DMS 273 (cell line): ENCODE measurements around the gene PGLYRP1.

Experiments used
- DNase-seq: peaks from one replicate; lab custom pipeline; 2025; ENCODE audit not compliant: unreplicated experiment; lab: John Stamatoyannopoulos, UW

PGLYRP1 gene

DNA sequence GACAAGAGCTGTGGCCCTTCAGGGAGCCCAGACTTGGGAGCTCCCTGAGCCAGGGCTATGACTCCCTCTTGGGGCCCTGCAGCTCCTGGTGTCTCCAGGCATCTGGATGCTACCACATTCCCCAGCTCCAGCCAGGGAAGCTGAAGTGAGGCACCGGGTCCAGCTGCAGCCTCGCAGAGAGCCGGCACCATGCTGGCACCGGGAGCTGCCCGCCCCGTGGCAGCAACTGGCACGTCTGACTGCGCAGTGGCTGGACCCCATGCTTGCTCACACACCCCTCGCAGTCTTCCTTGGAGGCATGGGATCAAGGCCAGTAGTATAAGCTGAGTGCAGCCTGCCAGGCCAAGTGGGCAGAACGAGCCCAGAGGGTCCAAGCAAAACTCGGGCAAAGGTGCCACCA lies 10.5 kb upstream of the PGLYRP1 start:
- DNase-seq, result no peak

DNA sequence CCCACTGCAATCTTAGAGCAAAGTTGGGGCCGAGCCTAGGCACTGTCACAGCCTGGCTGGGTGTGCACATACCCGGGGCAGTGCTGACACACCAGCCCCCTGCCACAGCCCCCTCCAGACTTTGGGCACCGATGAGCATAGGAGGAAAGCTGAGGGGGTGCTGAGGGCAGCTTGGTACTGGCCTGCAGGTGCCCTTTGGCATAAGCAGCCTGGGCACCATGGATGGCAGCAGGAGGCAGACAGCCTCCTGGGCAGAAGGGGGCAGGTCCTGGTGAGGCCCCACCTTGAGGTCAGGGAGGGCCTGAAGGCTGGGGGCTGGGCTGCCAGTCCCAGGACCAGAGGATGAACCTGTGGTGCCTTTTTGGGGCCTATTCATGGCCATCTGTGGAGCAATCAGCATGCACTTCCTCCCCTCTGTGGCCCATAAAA lies 9.8 kb upstream of the PGLYRP1 start:
- DNase-seq, result no peak

DNA sequence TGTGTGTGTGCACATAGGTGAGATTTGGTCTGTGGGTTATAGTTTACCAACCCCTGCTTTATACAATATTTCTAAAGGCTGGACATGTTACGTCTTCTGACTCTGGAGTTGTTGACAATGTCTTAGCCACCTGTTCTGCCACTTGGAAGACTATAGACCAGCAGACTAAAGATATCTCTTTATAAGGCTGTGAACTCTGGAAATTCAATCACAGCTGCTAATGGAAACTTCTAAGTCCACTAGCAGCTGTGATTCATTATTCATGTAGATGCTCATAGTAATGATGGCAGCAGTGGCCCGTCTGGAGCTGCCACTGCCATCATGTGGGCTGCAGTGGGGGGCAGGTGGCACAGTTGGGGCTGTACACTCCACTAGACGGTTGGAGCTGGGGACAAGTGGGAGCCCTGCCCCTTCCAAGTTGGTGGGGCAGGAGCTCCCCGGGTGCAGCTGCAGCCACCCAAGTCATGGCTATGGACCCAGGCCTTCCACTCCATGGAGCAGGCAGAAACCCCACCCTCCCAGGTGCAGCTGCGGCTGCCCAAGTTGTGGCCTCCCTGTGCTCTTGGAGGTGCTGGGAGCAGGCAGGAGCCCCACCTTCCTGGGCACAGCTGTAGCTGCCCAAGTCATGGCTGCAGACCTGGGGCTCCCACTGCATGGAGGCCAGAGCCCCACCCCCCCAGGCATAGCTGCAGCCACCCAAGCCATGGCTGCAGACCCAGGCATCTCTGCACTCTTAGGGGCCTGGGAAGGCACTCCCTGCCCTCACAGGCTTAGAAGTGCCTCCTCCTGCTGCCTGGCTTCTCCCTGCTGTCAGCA lies 9.1 kb upstream of the PGLYRP1 start:
- DNase-seq, result peak; percentile 40

DNA sequence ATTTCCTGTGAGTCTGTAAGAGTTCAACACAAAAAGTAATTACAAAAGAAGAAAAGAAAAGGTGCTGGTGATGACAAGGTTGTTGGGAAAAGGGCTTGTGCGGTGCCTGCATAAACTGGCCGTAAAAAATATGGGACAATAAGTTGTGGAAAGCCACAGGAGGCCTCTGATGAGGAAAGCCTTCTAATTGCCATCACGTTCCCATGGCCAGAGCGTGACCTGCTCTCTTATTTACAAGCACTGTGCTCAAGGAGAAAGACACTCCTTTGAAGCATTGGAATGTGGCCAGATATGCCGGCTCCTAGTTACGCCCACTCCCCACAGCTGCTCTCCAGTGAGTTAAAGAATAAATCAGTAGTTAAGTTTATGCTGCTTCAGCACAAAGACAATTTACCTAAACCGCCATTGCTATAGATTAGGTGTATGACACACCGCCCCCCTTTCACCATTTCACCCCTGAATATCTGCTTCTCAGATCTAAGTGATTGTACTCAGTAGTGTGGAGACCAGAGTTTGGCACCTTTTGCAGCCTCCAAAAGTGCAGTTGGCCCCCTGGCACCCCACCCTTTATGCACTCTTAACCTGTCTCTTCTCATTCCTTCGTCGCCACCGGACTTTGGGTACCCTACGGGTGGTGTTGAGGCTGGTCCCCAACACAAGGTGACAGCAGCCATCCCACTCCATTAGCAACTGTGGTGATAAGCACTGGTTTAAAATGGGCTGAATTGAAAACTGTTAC lies 8.1 kb upstream of the PGLYRP1 start:
- peak; percentile 53 for DNase-seq

DNA sequence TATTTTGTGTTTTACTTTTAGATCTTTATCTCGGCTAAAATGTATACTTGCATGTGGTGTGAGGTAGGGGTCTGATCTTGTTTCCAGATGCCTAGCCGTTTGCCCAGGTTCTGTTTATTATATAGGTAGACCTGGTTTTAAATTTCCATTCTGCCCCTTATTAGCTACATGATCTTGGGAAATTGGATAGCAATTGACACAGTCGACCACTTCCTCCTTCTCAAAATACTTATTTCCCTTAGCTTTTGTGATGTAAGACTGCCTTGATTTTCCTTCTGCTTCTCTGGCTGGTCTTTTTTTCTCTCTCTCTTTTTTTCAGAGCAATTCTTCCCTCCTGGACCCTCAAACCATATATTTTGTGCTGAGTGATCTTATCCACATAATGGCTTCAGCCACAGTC lies 3.0 kb upstream of the PGLYRP1 start:
- no peak for DNase-seq

DNA sequence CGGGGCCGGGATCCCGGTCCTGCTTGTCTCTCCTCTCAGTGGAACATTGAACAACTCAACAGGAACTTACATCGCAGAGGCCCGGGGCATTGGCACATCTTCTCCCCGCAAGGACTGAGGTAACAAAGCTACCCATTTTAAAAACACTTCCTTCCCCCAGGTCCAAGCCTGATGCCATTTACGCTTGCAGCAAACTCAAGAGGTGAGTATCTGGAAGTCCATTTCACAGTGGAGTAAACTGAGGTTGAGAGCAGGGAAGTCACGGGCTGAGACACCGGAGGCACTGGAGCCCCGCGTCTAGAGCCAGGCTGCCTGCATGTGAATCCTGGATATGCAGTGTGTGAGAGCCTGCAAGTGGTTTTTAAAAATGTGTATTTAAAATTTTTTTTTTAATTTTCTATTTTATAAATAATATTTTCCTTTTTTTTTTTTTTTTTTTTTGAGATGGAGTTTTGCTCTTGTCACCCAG lies 492 bp upstream of the PGLYRP1 start:
- DNase-seq, result no peak

DNA sequence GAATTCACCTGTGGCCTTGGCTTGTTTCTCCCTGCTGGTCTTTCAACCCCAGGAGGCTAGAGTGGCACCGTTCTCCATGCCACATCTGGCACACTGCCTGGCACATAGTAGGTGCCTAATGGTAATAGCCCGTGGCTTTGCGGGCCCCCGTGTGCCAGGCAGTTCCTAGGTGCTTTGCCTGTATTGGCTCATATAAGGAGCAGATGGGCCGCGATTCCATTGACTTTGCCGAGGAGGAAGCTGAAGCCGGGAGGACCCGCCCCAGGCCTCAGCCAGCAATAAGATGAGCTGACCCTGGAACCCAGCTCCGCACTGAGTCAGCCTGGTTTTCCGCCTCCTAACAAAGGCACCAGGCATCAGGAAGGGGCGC lies 807 bp downstream of the PGLYRP1 start:
- peak; percentile 38 for DNase-seq

DNA sequence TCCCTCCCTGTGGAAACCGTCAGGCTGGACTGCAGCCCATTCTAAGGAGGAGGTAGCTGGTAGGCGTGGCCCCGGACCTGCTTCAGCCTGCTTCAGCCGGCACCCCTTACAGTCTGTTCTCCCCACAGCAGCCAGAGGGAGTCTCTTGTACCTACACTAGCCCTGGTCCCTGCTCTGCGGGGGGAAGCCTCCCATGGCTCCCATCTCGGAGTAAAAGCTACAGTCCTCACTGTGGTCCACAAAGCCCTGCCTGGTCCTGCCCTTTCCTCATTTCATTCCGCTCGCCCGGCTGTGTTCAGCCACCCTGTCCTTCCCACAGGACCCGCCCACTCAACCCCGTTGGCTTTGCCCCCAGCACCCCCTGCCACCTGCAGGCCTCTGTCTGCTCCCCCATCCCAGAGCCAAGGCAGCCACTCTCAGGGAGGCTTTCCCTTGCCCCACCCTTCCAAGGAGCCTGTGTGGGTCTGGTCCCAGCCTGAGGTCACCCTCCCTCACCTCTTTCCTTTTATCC lies 1.3 kb downstream of the PGLYRP1 start:
- DNase-seq, result peak; percentile 57

DNA sequence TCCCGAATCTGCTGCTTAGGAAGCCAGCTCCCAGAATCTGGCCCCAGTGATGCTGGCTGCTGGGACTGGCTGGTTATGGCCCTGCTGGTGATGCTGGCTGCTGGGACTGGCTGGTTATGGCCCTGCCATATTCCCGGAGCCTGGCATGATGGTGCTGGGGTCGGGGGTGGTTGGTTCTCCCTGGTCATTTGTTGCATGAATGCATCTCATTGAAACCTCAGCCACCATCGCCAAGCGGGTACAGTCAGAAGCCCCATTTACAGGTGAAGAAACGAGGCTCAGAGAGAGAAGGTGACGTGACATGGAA lies 2.1 kb downstream of the PGLYRP1 start:
- no peak for DNase-seq

DNA sequence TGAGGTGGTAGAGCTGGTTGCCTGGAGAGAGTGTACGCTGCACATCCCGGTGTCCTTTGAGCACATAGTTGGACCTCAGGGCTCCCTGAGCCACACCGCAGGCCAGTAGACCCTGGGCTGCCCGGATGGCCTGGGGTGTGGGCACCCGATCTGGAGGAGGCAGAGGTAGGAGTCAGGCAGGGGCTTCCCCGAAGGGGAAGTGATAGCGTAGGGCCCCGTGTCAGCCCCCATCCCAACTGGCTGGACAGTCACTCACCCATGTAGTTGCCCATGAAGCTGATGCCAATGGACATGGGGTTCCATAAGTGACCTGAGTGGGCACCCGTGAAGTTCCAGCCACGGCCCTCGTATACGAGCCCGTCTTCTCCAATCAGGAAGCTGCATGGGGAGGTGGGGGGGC lies 3.6 kb downstream of the PGLYRP1 start:
- no peak for DNase-seq

DNA sequence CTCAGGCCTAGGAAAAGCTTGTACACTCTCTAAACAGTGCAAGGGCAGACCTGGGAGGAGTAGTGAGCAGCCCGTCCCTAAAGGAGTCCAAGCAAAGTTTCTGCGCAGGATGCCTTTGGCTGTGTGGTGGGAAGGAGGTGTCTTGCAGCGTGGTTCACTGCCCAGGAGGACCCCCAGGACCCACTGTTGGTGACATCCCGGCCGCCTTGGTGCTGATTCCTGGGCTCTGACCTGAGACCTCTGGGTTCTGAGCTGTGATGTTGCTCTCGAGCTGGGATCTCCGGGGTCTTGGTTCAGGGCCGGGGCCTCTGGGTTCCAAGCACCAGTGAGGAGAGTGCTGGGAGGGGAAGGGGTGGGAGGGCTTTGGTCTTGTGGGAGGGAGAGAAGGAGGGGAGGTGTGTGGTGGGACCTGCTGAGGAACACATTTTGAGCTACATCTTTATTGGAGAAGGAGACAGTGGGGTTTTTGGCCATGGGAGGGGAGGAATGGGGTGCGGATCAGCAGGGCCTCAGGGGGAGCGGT lies 4.1 kb downstream of the PGLYRP1 start:
- DNase-seq, result no peak

DNA sequence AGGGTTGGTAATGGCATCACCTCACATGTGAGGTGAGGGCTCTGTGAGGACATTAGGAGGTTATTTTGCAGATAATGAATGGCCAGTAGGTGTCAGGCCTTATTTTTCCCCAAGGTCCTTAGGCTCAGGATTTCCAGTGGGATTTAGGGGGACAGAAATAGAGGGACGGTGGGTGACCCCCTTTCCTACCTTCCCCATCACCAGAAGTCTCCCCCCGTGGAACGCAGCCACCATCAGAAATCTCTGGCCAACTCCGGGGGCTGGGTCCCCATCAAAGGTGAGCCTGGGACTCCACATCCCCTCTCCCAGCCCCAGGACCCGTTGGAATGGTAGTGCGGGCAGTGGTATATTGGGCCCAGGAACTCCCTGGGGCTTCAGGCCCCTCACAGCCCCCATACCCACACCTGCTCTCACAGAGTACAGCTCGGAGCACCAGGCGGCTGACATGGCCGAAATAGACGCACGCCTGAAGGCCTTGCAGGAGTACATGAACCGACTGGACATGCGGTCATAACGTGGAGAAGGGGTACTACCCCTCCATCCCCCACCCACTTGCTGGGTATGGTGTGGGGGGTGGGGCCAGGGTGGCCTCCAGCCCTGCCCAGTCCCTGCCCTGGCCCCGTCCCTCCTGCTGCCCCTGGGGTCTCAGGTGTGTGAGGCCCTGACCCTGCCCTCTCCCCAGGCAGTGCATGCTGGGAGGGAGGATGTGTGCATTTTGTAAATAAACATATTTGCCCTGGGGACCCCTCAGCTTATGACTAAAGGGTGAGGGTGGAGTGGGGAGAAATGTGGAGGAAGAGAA lies 4.8 kb downstream of the PGLYRP1 start:
- no peak for DNase-seq

DNA sequence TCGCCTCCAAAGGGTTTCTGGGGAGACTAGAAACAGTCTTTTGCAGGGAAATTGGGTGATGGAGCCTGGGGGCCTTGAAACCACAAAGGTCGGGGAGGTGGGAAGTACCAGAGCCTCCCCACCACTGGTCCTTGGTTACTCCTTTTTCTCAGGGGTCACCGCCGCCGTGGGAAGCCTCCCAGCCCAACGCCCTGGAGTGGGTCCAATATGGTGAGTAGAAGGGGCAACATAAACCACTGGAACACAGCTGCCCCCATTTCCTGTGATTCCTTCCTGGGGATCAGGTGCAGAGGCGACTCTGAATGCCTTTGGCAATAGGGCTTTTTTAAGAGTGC lies 5.8 kb downstream of the PGLYRP1 start:
- DNase-seq, result no peak

DNA sequence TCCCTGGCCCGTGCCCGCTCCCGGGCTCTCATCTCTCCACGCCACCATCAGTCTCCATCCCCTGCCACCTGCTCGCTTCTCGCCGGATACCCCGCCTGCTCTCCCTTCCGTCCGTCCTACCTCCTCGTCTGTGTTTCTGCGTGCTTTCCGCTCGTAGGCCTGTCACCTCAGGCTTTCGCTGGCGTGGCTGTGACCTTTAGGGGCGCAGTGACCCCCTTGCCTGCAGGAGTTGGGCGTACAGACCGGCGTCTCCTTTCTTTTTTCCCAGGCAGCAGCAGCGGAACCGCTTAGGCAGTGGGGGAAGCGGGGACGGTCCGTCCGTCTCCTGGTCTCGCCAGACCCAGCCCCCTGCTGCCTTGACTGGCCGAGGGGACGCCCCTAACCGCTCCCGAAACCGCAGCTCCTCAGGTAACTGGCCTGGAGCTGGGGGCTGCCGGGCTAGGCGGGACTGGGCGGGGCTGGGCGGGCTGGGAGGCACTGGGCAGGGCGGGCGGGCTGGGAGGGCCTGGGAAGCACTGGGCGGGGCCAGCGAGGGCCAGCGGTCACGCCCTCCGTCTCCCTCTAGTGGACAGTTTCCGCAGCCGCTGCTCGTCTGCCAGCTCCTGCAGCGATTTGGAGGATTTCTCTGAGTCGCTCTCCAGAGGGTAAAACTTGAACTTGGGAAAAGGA lies 6.3 kb downstream of the PGLYRP1 start:
- DNase-seq, result peak; percentile 90

DNA sequence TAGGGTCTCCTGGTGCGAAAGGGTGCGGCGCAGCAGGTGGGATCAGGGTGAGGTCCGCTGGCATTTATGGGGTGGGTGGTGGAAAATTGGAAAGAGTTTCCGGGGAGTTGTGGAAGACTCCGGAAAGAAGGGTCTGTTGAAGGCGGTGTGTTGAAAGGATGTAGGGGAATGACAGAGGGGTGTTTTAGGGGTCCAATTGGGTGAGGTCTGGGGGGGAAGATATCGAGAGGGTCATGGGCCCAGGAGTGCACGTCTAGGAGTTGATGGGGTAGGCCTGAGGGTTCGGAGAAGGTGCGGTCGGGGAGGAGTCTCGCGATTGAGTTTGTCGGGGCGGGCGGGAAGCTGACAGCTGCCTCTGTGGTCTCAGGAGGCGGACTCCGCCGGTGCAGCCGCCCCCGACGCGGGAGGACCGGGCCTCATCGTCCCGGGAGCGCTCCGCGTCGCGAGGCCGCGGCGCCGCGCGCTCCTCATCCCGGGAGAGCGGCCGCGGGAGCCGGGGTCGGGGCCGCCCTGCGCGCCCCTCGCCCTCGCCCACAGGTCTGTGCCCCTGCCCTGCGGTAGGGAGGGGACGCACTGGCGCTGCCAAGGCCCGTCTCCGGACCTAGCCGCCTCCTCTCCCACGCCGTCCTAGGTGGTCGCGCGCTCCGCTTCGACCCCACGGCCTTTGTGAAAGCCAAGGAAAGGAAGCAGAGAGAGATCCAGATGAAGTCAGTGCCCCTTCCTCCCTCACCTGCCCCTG lies 7.0 kb downstream of the PGLYRP1 start:
- peak; percentile 68 for DNase-seq

DNA sequence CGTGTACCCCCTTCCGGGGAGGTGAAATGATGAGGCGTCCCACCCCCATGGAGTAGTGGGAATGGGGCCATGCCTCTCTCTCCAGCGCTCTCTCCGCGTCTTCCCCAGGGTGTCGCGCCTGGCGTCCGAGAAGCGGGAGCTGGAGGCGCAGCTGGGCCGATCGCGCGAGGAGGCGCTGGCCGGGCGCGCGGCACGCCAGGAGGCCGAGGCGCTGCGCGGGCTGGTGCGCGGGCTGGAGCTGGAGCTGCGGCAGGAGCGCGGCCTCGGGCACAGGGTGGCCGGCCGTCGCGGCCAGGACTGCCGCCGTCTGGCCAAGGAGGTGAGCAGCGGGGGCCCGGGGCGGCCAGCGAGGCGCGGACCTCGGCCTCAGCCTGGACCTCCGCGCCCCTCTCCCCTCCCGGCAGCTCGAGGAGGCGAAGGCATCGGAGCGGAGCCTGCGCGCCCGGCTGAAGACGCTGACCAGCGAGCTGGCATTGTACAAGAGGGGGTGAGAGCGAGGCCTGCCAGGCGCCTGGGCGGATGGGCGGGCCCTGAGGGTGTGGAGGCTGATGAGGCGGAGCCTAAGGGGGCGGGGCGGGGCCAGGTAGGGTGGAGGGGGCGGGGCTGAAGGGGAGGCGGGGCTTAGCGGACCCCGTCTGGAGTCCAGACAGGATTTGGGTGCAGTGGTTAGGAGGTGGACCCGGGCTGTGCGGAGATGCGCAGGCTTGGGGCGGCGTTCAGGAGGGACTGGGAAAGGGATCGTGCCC lies 7.7 kb downstream of the PGLYRP1 start:
- peak; percentile 81 for DNase-seq

DNA sequence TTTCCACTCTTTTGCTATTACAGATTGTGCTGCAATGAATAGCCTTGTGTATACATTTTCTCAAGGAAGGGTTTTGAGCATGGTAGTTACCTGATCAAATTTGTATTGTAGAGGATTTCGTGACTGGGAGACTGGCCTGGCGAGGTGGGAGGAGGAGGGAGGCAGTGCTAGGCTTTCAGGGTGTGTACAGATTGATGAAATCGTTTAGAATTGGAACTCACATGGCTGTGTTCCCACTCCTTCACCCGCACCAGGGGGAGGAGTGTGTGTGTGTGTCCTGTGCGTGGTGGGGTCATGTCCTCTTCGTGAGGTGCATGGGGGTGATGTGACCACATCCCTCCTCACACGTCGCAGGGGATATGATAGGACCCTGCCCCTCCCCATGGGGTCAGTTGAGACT lies 8.3 kb downstream of the PGLYRP1 start:
- peak; percentile 39 for DNase-seq

DNA sequence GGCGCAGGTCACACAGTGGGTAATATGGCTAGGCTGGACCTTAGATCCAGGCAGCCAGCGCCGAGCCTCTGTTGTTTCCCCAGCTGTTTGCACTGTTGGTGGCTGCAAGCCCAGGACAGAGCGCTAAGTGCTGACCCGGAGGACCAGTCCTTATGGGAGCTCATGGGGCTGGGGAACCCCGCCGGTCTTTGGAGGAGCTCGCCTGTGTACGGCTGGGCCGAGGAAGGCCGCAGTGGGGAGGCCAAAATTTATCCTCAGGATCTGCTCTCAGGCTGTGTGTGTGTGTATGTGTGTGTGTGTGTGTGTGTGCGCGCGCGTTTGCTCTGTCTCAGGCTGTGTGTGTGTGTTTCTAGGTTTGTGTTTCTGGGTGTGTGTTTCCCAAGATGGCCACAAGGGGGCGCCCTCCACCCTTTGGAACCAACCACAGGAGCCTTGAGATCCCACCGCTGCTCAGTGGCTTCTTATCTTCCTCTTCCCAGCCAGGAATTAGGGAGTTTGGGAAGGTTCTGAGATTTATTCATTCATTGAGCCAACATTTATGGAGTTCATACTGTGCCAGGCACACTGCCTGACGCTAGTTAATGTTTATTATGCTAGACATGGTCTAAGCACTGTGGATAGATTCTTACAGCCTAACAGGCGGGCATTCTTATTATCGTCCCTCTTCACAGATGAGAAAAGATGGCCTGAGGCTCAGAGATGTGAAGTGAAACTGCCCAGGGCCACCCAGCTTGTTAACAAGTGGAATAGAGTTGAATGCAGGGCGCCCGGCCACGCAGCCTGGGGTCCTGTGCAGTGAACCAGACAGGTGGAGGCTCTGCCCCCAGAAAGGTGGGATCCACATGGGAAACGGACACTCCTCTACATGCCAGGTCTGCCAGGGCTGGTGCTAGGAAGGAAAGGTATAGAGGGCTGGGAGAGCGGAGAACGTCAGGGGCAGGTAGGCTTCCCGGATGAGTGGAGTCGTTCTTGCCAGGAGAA lies 13.0 kb downstream of the PGLYRP1 start:
- peak; percentile 78 for DNase-seq
